ENCODE measurements around the gene MYO1F.

Gene MYO1F

DNA sequence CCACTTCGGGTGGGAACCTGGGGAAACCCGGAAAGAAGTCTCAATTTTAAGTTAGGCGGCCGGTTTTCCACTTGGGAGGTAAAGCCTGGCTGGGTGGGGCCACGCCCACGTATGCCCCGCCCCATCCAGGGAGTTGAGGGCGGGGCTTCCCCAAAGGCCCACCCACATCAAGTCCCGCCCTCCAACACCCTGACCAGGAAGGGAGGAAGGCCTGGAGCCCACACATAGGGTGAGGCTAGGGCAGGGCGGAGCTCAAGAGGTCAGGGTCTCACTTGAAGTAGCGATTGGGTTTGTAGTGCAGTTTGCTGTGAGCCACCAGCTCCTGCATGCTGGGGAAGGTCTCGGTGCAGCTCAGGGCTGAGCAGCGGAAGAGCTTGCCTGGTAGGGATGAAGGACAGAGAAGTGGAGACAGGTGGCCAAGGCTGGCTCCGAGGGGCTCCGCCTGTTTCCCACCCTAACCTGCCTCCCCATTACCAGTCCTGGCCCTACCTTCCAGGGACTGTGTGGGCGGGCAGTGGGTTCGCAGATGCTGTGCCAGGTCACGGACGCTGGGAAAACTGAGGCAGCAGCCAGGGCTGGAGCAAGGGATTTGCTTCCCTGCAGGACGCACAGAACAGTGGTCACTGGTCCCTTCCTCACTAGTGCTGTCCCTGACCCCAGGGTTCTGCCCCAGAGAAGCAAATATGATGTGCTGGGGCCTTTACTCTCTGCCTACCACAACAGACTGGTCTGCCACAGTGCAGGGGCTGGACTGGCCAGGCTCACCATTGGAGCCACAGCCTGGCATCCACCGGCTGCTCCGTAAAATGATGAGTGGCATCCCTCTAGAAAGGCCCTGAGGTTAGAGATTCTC is 64.9 kb downstream of the MYO1F start:
- no peak overlapping the region for H3K4me3 ChIP-seq (ENCODE audit: low read length)
- no peak for TF ChIP-seq ZNF274 (IDR thresholded peaks at IDR 0.05; ENCODE audit: low read depth, low read length)

DNA sequence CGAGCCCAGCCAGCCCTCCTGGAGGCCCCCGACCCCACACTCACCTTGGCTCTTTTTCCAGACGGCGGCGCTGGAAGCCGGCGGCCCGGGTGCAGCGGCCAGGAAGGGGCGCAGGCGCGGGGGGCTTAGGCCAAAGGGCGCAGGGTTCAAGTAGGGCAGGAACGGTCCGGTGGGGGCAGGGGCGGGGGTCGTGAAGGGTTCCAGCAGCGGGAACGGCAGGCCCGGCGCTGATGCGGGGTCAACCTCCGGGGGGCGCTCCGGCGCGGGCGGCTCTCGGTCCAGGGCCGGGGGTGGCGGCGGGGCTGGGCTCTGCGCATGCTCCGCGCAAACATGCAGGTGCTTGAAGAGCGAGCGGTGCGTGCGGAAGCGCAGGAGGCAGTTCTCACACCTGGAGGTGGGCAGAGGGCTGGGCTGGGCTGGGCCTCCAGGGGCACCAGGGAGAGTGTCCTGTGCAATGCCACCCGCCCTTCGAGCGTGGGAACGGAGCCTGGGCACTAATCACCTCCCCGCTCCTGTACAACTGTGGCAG is 65.6 kb downstream of the MYO1F start:
- no peak overlapping the region for H3K4me3 ChIP-seq (ENCODE audit: low read length)
- no peak for TF ChIP-seq ZNF274 (IDR thresholded peaks at IDR 0.05; ENCODE audit: low read depth, low read length)

DNA sequence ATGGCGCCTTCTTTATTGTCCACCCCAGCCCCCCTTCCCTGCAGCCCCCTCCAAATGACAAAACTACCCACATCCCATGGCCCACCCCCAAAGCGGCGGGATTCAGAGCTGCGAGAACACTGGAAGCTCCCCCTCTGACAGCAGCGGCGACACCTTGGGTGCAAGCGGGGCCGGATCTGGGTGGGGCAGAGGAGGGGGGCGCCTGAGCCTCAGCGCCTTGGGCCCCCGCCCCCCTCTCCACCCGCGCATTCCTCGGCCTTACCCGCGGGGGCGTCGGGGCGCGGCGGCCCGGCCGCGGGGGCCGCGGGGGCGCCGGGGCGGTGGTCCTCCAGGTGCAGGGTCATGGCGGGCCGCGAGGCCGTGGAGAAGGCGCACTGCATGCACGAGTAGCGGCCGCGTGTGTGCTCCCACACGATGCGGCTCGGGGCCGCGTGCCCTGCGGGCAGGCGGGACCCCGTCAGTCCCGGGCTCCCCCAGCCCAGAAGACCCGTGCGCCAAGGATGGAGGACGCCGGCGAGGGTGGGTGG is 66.6 kb downstream of the MYO1F start:
- H3K4me3 ChIP-seq (ENCODE audit: low read length) = no peak overlapping the region
- TF ChIP-seq ZNF274 (IDR thresholded peaks at IDR 0.05; ENCODE audit: low read depth, low read length) = no peak

DNA sequence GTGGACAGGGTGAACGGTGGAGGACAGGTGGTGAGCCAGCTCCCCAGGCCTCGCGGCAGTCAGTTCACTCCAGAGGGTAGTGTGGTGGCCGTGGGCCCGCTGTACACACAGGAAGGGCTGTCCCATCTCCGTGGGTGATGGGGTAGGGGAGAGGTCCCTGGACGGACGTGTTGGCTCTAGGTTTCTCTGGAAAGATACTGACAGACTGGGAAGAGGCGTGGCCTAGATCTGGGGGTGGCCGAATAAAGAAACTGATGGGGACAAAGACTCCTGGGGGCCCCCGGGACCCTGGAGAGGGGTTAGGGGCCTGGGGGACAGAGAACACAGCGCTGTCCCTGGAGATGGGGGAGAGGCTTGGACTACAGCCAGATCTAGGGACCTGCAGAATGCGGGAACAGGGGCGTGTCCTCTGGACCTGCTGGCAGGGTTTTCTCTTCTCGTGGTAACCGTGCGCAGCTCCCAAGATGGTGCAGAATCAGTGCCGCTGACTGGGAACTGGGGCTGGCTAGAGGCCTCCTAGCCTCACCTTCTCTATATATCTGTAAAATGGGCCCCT is 70.8 kb downstream of the MYO1F start:
- no peak for TF ChIP-seq ZNF274 (IDR thresholded peaks at IDR 0.05; ENCODE audit: low read depth, low read length)
- H3K4me3 ChIP-seq (ENCODE audit: low read length) = no peak overlapping the region

GRCh38 chr19:8505680-8506401 is 71.4 kb downstream of the MYO1F start:
- peak overlapping the region; percentile 47; the same call in 1 of the 2 replicates for H3K4me3 ChIP-seq (ENCODE audit: low read length)
- no peak for TF ChIP-seq ZNF274 (IDR thresholded peaks at IDR 0.05; ENCODE audit: low read depth, low read length)

- no peak for TF ChIP-seq ZNF274 (IDR thresholded peaks at IDR 0.05; ENCODE audit: low read depth, low read length)
- H3K4me3 ChIP-seq (ENCODE audit: low read length) = no peak overlapping the region
These were observed 72.3 kb downstream of the MYO1F start for GRCh38 chr19:8504919-8505318.

- no peak for TF ChIP-seq ZNF274 (IDR thresholded peaks at IDR 0.05; ENCODE audit: low read depth, low read length)
- no peak overlapping the region for H3K4me3 ChIP-seq (ENCODE audit: low read length)
These were observed 73.1 kb downstream of the MYO1F start for GRCh38 chr19:8504171-8504570.

DNA sequence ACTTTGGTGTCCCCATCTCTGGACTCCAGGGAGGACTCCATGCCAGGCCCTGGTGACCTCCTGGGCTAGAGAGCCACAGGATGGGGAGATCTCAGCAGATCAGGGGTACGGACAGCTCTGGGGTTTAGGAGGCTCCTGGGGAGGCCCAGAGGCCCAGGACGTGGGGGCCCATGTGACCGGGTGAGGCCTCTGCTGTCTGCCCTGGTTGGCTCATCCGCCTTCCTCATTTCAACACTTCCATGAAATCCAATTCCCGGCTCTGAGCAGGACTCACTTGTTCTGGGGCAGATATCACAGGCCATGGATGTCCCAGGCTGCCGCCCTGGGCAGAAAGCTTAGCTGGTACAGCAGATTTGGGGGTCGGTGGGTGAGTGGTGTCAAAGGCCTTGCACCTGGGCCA is 73.7 kb downstream of the MYO1F start:
- no peak for TF ChIP-seq ZNF274 (IDR thresholded peaks at IDR 0.05; ENCODE audit: low read depth, low read length)
- H3K4me3 ChIP-seq (ENCODE audit: low read length) = no peak overlapping the region

DNA sequence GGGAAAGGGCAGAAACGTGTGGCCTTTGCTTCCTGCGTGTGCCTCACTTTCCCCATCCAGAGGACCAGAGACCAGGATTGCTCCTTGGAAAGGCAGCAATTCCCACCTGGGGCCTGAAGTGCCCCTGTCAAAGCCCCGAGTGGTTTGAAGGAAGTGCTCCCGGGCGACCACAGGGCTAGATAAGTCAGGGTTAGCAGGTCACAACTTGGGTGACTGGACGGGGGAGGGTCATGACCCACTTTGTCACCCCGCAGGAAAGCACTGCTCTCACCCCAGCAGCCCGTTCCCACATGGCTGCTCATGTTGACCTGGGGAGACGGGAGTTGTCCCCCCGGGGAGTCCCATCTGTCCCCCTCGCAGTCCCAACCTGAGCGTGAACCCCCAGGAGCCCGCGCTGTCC is 75.3 kb downstream of the MYO1F start:
- TF ChIP-seq ZNF274 (IDR thresholded peaks at IDR 0.05; ENCODE audit: low read depth, low read length) = no peak
- H3K4me3 ChIP-seq (ENCODE audit: low read length) = no peak overlapping the region

- TF ChIP-seq ZNF274 (IDR thresholded peaks at IDR 0.05; ENCODE audit: low read depth, low read length) = no peak
- H3K4me3 ChIP-seq (ENCODE audit: low read length) = no peak overlapping the region
These were observed 75.7 kb downstream of the MYO1F start for GRCh38 chr19:8501516-8501915.

DNA sequence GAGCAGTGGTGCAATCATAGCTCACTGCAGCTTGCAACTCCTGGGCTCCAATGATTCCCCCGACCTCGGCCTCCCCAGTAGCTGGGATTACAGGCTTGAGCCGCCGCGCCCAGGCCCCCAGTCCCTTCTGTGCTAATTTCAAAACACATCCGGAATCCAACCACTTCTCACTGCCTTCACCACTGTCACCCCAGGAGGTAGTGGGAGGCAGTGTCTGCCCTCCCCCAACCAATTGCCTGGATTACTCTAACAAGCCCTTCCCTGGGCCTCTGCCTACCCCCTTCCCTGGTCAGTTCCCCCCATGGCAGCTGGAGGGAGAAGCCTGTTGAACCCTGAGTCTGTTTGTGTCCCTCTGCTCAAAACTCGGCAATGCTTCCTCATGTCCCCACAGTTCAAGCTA is 77.1 kb downstream of the MYO1F start:
- no peak overlapping the region for H3K4me3 ChIP-seq (ENCODE audit: low read length)
- no peak for TF ChIP-seq ZNF274 (IDR thresholded peaks at IDR 0.05; ENCODE audit: low read depth, low read length)

DNA sequence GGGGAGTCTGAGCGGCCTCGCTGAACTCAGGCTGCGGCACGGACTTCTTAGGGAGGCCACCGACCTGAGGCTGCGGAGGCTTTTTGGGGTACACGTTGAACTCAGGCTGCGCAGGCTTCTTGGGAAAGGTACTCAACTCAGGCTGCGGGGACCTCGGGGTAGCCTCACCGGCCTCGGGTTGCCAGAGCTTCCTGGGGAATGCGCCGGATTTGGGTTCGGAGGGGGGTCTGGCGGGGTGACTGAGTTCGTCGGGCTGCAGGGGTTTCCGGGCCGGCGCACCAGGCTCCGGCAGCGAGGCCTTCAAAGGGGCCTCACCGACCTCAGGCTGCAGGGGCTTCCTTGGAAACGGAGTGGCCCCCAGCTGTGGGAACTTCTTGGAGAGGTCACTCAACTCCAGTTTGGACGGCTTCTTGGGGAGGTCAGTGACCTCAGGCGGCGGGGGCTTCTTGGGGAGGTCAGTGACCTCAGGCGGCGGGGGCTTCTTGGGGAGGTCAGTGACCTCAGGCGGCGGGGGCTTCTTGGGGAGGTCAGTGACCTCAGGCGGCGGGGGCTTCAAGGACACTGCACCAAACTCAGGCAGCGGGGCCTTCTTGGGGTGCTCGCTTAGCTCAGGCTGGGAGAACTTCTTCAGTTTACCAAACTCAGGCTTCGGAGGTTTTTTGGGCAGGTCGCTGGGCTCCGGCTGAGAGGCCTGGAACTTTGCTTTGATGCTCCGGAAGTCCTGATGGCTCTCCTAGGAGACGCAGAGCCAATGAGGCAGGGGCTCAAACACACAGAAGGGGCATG is 78.0 kb downstream of the MYO1F start:
- H3K4me3 ChIP-seq (ENCODE audit: low read length) = no peak overlapping the region
- no peak for TF ChIP-seq ZNF274 (IDR thresholded peaks at IDR 0.05; ENCODE audit: low read depth, low read length)

GRCh38 chr19:8498295-8498694 is 78.9 kb downstream of the MYO1F start:
- no peak overlapping the region for H3K4me3 ChIP-seq (ENCODE audit: low read length)
- no peak for TF ChIP-seq ZNF274 (IDR thresholded peaks at IDR 0.05; ENCODE audit: low read depth, low read length)

GRCh38 chr19:8494158-8494557 is 83.1 kb downstream of the MYO1F start:
- no peak for TF ChIP-seq ZNF274 (IDR thresholded peaks at IDR 0.05; ENCODE audit: low read depth, low read length)
- H3K4me3 ChIP-seq (ENCODE audit: low read length) = no peak overlapping the region

Data from GM08714 (cell line).